K562 (cell line): ENCODE results near the gene SHISA9. TPM values are rescaled to one million over a fixed set of nuclear protein-coding genes. Genes with fewer than 3 reads are reported as not detected.

ENCODE experiments used
- ATAC-seq: fragments of 200-7000 bp; cut with Tn5 transposase; 3 replicates; pipeline ENCODE4 v1.9.1; 2020; ENCODE audit warnings: moderate library complexity
- BruUV-seq: library from RNA; stranded (reverse); fragments of 400-500 nt; replicated peaks from 2 replicates; lab custom pipeline; 2021; lab: Mats Ljungman, UMichigan
- CTCF ChIA-PET: fragments of 300-600 bp; formaldehyde crosslinking; extraction: SDS; loops from one replicate; lab custom pipeline; 2021; ENCODE audit warnings: low intra/inter-chr PET ratio; lab: Yijun Ruan, JAX
- POLR2A ChIA-PET: fragments of 300-600, 350-650 bp; sonication (Branson Sonifier 250); formaldehyde crosslinking; extraction: SDS; loops from one replicate; lab custom pipeline; 2021; ENCODE audit warnings: antibody characterized with exemption, inconsistent platforms; lab: Yijun Ruan, JAX
- DNase-seq, 4 experiments: peaks; one replicate each; pipeline versions ENCODE4 v3.0.0 to v3.0.0-alpha.2; 2011 to 2018; ENCODE audit warnings: low spot score in 3 of 4, mixed read lengths in 3 of 4; ENCODE audit errors: extremely low read depth in 1 of 4
- FAIRE-seq: peaks from 2 replicates; lab custom pipeline; 2011; peaks lifted over from hg19 to GRCh38; lab: Jason Lieb, UNC
- H2AFZ ChIP-seq: 2 replicates; pipeline ENCODE4 v1.6.0; 2011; ENCODE audit warnings: low read depth, low read length, control low read depth, inconsistent platforms
- H3K27ac ChIP-seq: fragments of 200-600 bp; 3 replicates; pipeline ENCODE4 v1.8.0; 2011; ENCODE audit warnings: low read depth, mild to moderate bottlenecking, control low read depth, inconsistent platforms, low read length, moderate library complexity, mixed read lengths; ENCODE audit errors: extremely low read depth
- H3K27me3 ChIP-seq, 2 experiments: fragments of 300-600 bp in 1 of 2; 2 replicates in 1 of 2; 3 replicates in 1 of 2; pipeline versions ENCODE4 v1.6.0 to v1.8.0; 2011; ENCODE audit warnings: inconsistent platforms in 2 of 2, low read length in 2 of 2, mild to moderate bottlenecking in 1 of 2, mixed read lengths in 1 of 2, moderate library complexity in 1 of 2; ENCODE audit not compliant: control insufficient read depth in 2 of 2, insufficient read depth in 2 of 2
- H3K36me3 ChIP-seq: fragments of 300-600 bp; 3 replicates; pipeline ENCODE4 v1.8.0; 2011; ENCODE audit warnings: mild to moderate bottlenecking, low read length, inconsistent platforms; ENCODE audit not compliant: control insufficient read depth, insufficient read depth
- H3K4me1 ChIP-seq, 2 experiments: fragments of 200-600 bp in 1 of 2; replicated peaks in 1 of 2; 2 replicates in 1 of 2; 3 replicates in 1 of 2; pipeline versions ENCODE4 v1.5.1 to v1.8.0; 2011; ENCODE audit warnings: inconsistent platforms in 2 of 2, low read length in 2 of 2, mild to moderate bottlenecking in 1 of 2, mixed read lengths in 1 of 2, moderate library complexity in 1 of 2; ENCODE audit not compliant: control insufficient read depth in 2 of 2, insufficient read depth in 2 of 2
- H3K4me2 ChIP-seq: 2 replicates; pipeline ENCODE4 v1.6.1; 2011; ENCODE audit warnings: low read length, control low read depth, inconsistent platforms, mixed read lengths; ENCODE audit not compliant: insufficient read depth
- H3K4me3 ChIP-seq: fragments of 200-600 bp; sonication (generic), shearing (Covaris generic); 2 replicates; pipeline ENCODE4 v1.5.1; 2016; ENCODE audit warnings: control low read depth, inconsistent platforms
- H3K79me2 ChIP-seq: fragments of 200-600 bp; 3 replicates; pipeline ENCODE4 v1.8.0; 2011; ENCODE audit warnings: low read length, inconsistent platforms; ENCODE audit not compliant: control insufficient read depth, insufficient read depth
- H3K9ac ChIP-seq, 2 experiments: 2 replicates each; pipeline versions ENCODE4 v1.6.0 to v1.6.1; 2011; ENCODE audit warnings: low read depth in 2 of 2, low read length in 2 of 2, control low read depth in 1 of 2, inconsistent platforms in 1 of 2, mild to moderate bottlenecking in 1 of 2, mixed read lengths in 1 of 2; ENCODE audit not compliant: insufficient read depth in 1 of 2
- H3K9me1 ChIP-seq: one replicate; pipeline ENCODE4 v1.6.0; 2011; ENCODE audit warnings: inconsistent platforms, mild to moderate bottlenecking, low read length, moderate library complexity; ENCODE audit not compliant: control insufficient read depth, insufficient read depth
- H3K9me3 ChIP-seq: replicated peaks from 2 replicates; pipeline ENCODE4 v1.5.1; 2011; ENCODE audit warnings: low read depth, low read length, inconsistent platforms; ENCODE audit not compliant: control insufficient read depth, insufficient read depth
- H4K20me1 ChIP-seq: replicated peaks from 2 replicates; pipeline ENCODE4 v1.6.1; 2011; ENCODE audit warnings: low read length, inconsistent platforms, mixed read lengths; ENCODE audit not compliant: control insufficient read depth, insufficient read depth
- ARID1B ChIP-seq: fragments of 450-650 bp; IDR thresholded peaks from 2 replicates; pipeline ENCODE4 v1.6.1; 2016; ENCODE audit warnings: antibody characterized with exemption, mild to moderate bottlenecking, inconsistent platforms
- CBX2 ChIP-seq: fragments of 200-600 bp; sonication (generic); IDR thresholded peaks from one replicate; pipeline ENCODE4 v1.6.1; 2012; ENCODE audit warnings: mild to moderate bottlenecking, low read length, inconsistent platforms; ENCODE audit not compliant: insufficient read depth, poor library complexity, severe bottlenecking
- CCNT2 ChIP-seq: IDR thresholded peaks from 2 replicates; pipeline ENCODE4 v1.6.1; 2011; ENCODE audit warnings: borderline replicate concordance, low read depth, mild to moderate bottlenecking, moderate library complexity, mixed read lengths, low read length; ENCODE audit not compliant: insufficient read length; ENCODE audit errors: extremely low read depth
- HDAC2 ChIP-seq: fragments of 450-650 bp; IDR thresholded peaks from 2 replicates; pipeline ENCODE4 v1.6.1; 2016; ENCODE audit warnings: mild to moderate bottlenecking
- HMG20A ChIP-seq: fragments of 450-650 bp; formaldehyde crosslinking; conservative IDR thresholded peaks from 2 replicates; pipeline ENCODE4 v1.4.0; 2020; ENCODE audit warnings: mild to moderate bottlenecking, mixed read lengths
- KDM1A ChIP-seq, 2 experiments: fragments of 450-650 bp; IDR thresholded peaks; 2 replicates each; pipeline ENCODE4 v1.6.1; 2016; ENCODE audit warnings: mild to moderate bottlenecking in 2 of 2
- KLF16 ChIP-seq: IDR thresholded peaks from 2 replicates; pipeline ENCODE4 v1.6.1; 2016; ENCODE audit warnings: antibody characterized with exemption
- MCM7 ChIP-seq, 2 experiments: fragments of 450-650 bp; IDR thresholded peaks; 2 replicates each; pipeline ENCODE4 v1.6.1; 2016 to 2018
- PCBP2 ChIP-seq: fragments of 200-400 bp; formaldehyde crosslinking; IDR thresholded peaks from 2 replicates; pipeline ENCODE4 v1.6.1; 2018; ENCODE audit warnings: low read length, low read depth, mild to moderate bottlenecking, moderate library complexity; ENCODE audit not compliant: poor library complexity, severe bottlenecking
- PHB ChIP-seq: fragments of 250-450 bp; sonication (Bioruptor Pico); IDR thresholded peaks from 2 replicates; pipeline ENCODE4 v1.5.0; 2021
- PHF20 ChIP-seq: fragments of 450-650 bp; IDR thresholded peaks from 2 replicates; pipeline ENCODE4 v1.6.1; 2018; ENCODE audit not compliant: partially characterized antibody
- RBM34 ChIP-seq: fragments of 200-400 bp; formaldehyde crosslinking; IDR thresholded peaks from 2 replicates; pipeline ENCODE4 v1.6.1; 2018; ENCODE audit warnings: low read length, borderline replicate concordance; ENCODE audit not compliant: insufficient read depth
- TCF15 ChIP-seq: fragments of 250-450 bp; sonication (Bioruptor Pico); IDR thresholded peaks from 2 replicates; pipeline ENCODE4 v1.8.0; 2022; ENCODE audit warnings: moderate library complexity, mild to moderate bottlenecking, inconsistent platforms
- ZEB2 ChIP-seq: fragments of 450-650 bp; IDR thresholded peaks from 2 replicates; pipeline ENCODE4 v1.6.1; 2016
- ZFP36 ChIP-seq: fragments of 150-350 bp; IDR thresholded peaks from 2 replicates; pipeline ENCODE4 v1.6.1; 2018; ENCODE audit warnings: low read length, low read depth; ENCODE audit not compliant: partially characterized antibody
- ZNF134 ChIP-seq: fragments of 250-450 bp; sonication (Bioruptor Pico); conservative IDR thresholded peaks from 2 replicates; pipeline ENCODE4 v1.4.0; 2020
- ZNF175 ChIP-seq: fragments of 200-800 bp; sonication (Bioruptor generic); IDR thresholded peaks from 2 replicates; pipeline ENCODE4 v1.6.1; 2016; ENCODE audit warnings: low read depth, mild to moderate bottlenecking, missing genetic modification characterization, missing compliant biosample characterization
- ZNF282 ChIP-seq: sonication (generic); formaldehyde crosslinking; IDR thresholded peaks from 2 replicates; pipeline ENCODE4 v1.8.1; 2023; ENCODE audit warnings: missing genetic modification reagents
- ZNF77 ChIP-seq: fragments of 250-450 bp; sonication (Bioruptor Pico); IDR thresholded peaks from 2 replicates; pipeline ENCODE4 v1.5.0; 2020
- WGBS: fragments of 100-300 bp; shearing (Covaris generic); methylation state at CpG from one replicate; pipeline ENCODE4 v1.1.6; 2016; ENCODE audit warnings: low coverage, mixed read lengths; ENCODE audit not compliant: insufficient coverage; ENCODE audit errors: missing lambda C conversion rate; 5-methylcytosine and 5-hydroxymethylcytosine counted together
- in situ Hi-C: fragments of 300-500 bp; cut with MboI; formaldehyde crosslinking; loops from 4 replicates; pipeline ENCODE4 v1.15.0; 2018; ENCODE audit warnings: inconsistent platforms, mixed read lengths
- intact Hi-C: fragments of 100-400 bp; cut with micrococcal nuclease; formaldehyde crosslinking; loops from 2 replicates; pipeline ENCODE4 v1.14.2; 2022
- polyA plus RNA-seq, 8 experiments: library from polyadenylated mRNA; depleted of rRNA in 4 of 8; stranded (reverse) in 5 of 8; unstranded in 3 of 8; fragments of >200 nt; fragmentation: Nextera tagmentation in 2 of 8; fragmentation: Illumina TruSeq in 1 of 8; extraction: Ambion mirVana in 2 of 8; extraction: Trizol in 1 of 8; gene quantifications; 2 replicates each; pipeline versions ENCODE4 v1.2.1 to v1.2.3, GENCODE V29; 2011 to 2014; ENCODE audit warnings: inconsistent platforms in 1 of 8, missing spikeins in 1 of 8
- total RNA-seq, 7 experiments: library from RNA; depleted of rRNA in 6 of 7; stranded (reverse); fragments of >200 nt in 6 of 7; fragmentation: Illumina TruSeq in 2 of 7; extraction: Trizol in 2 of 7; gene quantifications; 2 replicates each; pipeline versions ENCODE4 v1.2.1 to v1.2.3, GENCODE V29; 2011 to 2021; ENCODE audit warnings: low replicate concordance in 1 of 7

The SHISA9 gene
- total and polyA plus RNA-seq, 9 of the 15 experiments (the other 6 are each of a cell fraction or from before 2014, with no cell fraction given), result under 0.01 to 0.16 (median 0.01) TPM; not detected in 6

- TF ChIP-seq ARID1B (no peak), ZNF134 (CRISPR knock-in tag) (no peak), PHB (CRISPR knock-in tag) (no peak), CCNT2 (no peak), RBM34 (no peak), KLF16 (no peak)
- Histone ChIP-seq H3K9me3 (no peaks in the 10 kb centered on the region), H3K27me3 (no peaks in the 10 kb centered on the region), H3K27ac (no peak overlapping the region), H3K4me3 (no peak overlapping the region), H3K79me2 (no peaks in the 10 kb centered on the region), H3K4me1 (no peaks in the 10 kb centered on the region), H3K9ac (no peak overlapping the region), H3K4me2 (no peak overlapping the region), H4K20me1 (no peaks in the 10 kb centered on the region), H2AFZ (no peak overlapping the region), H3K9me1 (no peaks in the 10 kb centered on the region), H3K36me3 (no peaks in the 10 kb centered on the region)
- WGBS, result no CpG with 5 or more reads among the region's 4 CpGs
- DNase-seq, result no peak
- ATAC-seq, result no peak
- POLR2A ChIA-PET, result no interaction called here
- no TSS peak for BruUV-seq
- intact Hi-C loops, result no loop called here
- CTCF ChIA-PET, result no interaction called here
- in situ Hi-C loops, result no loop called here
- no peak for FAIRE-seq
These were observed 363.6 kb downstream of the SHISA9 start for GRCh38 chr16:13264749-13265552.

- in situ Hi-C loops, result no loop called here
- no peak overlapping the region for H3K27ac ChIP-seq
- no peaks in the 10 kb centered on the region for H3K4me1 ChIP-seq
- no peaks in the 10 kb centered on the region for H4K20me1 ChIP-seq
- H3K4me3 ChIP-seq, result no peak overlapping the region
- BruUV-seq, result no TSS peak
- intact Hi-C loops, result no loop called here
- H3K36me3 ChIP-seq, result no peaks in the 10 kb centered on the region
- H2AFZ ChIP-seq, result no peak overlapping the region
- no peaks in the 10 kb centered on the region for H3K79me2 ChIP-seq
- no peak overlapping the region for H3K9ac ChIP-seq
- ChIA-PET POLR2A (no interaction called here), CTCF (no interaction called here)
- no peak for ATAC-seq
- 0% methylated on average over 1 of the region's 1 CpG for WGBS
- FAIRE-seq, result no peak
- no peaks in the 10 kb centered on the region for H3K9me1 ChIP-seq
- H3K27me3 ChIP-seq, result no peaks in the 10 kb centered on the region
- no peak for DNase-seq
- no peaks in the 10 kb centered on the region for H3K9me3 ChIP-seq
- no peak overlapping the region for H3K4me2 ChIP-seq
- no peak for TF ChIP-seq ZNF175
- TF ChIP-seq KDM1A (IDR thresholded peaks at IDR 0.05), result no peak
- no peak for TF ChIP-seq MCM7 (IDR thresholded peaks at IDR 0.05)
- TF ChIP-seq TCF15, result no peak
- TF ChIP-seq CBX2, result no peak
- TF ChIP-seq PCBP2, result no peak
- TF ChIP-seq HDAC2, result no peak
- TF ChIP-seq PHF20, result no peak
- no peak for TF ChIP-seq ZNF282 (CRISPR knock-in tag)
- TF ChIP-seq ZNF77, result no peak
- no peak for TF ChIP-seq HMG20A (CRISPR knock-in tag)
- no peak for TF ChIP-seq ZEB2
- TF ChIP-seq ZFP36, result no peak
These were observed 368.0 kb downstream of the SHISA9 start for GRCh38 chr16:13269359-13269758.
